H9 (cell line): ENCODE results near the gene QSOX1. TPM values are rescaled to one million over a fixed set of nuclear protein-coding genes. Genes with fewer than 3 reads are reported as not detected.

Experiments used
- DNase-seq: peaks from one replicate; pipeline ENCODE4 v3.0.0-alpha.2; 2017
- H2AFZ ChIP-seq: one replicate; pipeline ENCODE4 v1.6.1; 2013; ENCODE audit warnings: mild to moderate bottlenecking, low read length, control low read depth, moderate library complexity
- H2AK5ac ChIP-seq: 2 replicates; pipeline ENCODE4 v1.6.1; 2013; ENCODE audit warnings: low read length, control low read depth, mixed read lengths; ENCODE audit not compliant: insufficient read length
- H2BK120ac ChIP-seq: one replicate; pipeline ENCODE4 v1.6.1; 2013; ENCODE audit warnings: low read depth, mild to moderate bottlenecking, low read length, control low read depth, inconsistent platforms; ENCODE audit not compliant: poor library complexity, severe bottlenecking
- H2BK12ac ChIP-seq: 2 replicates; pipeline ENCODE4 v1.6.1; 2013; ENCODE audit warnings: low read length, control low read depth, mixed read lengths, low read depth; ENCODE audit not compliant: insufficient read length
- H2BK15ac ChIP-seq: 2 replicates; pipeline ENCODE4 v1.6.1; 2013; ENCODE audit warnings: low read depth, low read length, control low read depth
- H2BK20ac ChIP-seq: one replicate; pipeline ENCODE4 v1.6.1; 2013; ENCODE audit warnings: low read depth, mild to moderate bottlenecking, low read length, control low read depth, inconsistent platforms; ENCODE audit not compliant: poor library complexity, severe bottlenecking
- H2BK5ac ChIP-seq: 2 replicates; pipeline ENCODE4 v1.6.1; 2013; ENCODE audit warnings: low read length, control low read depth, mixed read lengths; ENCODE audit not compliant: insufficient read length
- H3K14ac ChIP-seq: 2 replicates; pipeline ENCODE4 v1.6.1; 2013; ENCODE audit warnings: low read length, control low read depth; ENCODE audit not compliant: insufficient read depth
- H3K18ac ChIP-seq: 2 replicates; pipeline ENCODE4 v1.6.1; 2013; ENCODE audit warnings: low read depth, mild to moderate bottlenecking, mixed read lengths, low read length, control low read depth; ENCODE audit not compliant: insufficient read length
- H3K23ac ChIP-seq: 2 replicates; pipeline ENCODE4 v1.6.1; 2013; ENCODE audit warnings: low read length, control low read depth, mixed read lengths, low read depth; ENCODE audit not compliant: insufficient read length
- H3K23me2 ChIP-seq: 2 replicates; pipeline ENCODE4 v1.6.1; 2013; ENCODE audit warnings: low read depth, mild to moderate bottlenecking, mixed read lengths, low read length, control low read depth; ENCODE audit not compliant: insufficient read length, poor library complexity, severe bottlenecking
- H3K27ac ChIP-seq: 2 replicates; pipeline ENCODE4 v1.5.1; 2013; ENCODE audit warnings: low read length, control low read depth, mixed read lengths, low read depth; ENCODE audit not compliant: insufficient read length
- H3K27me3 ChIP-seq: 2 replicates; pipeline ENCODE4 v1.6.1; 2013; ENCODE audit warnings: low read length, control low read depth, inconsistent platforms; ENCODE audit not compliant: insufficient read depth
- H3K4ac ChIP-seq: 2 replicates; pipeline ENCODE4 v1.6.1; 2013; ENCODE audit warnings: low read depth, mild to moderate bottlenecking, control low read depth, inconsistent platforms, low read length, moderate library complexity
- H3K4me1 ChIP-seq: 2 replicates; pipeline ENCODE4 v1.6.1; 2013; ENCODE audit warnings: low read length, control low read depth, inconsistent platforms; ENCODE audit not compliant: insufficient read depth
- H3K4me2 ChIP-seq: 2 replicates; pipeline ENCODE4 v1.6.1; 2013; ENCODE audit warnings: low read length, control low read depth, mixed read lengths; ENCODE audit not compliant: insufficient read length, insufficient read depth
- H3K56ac ChIP-seq: 2 replicates; pipeline ENCODE4 v1.6.1; 2013; ENCODE audit warnings: low read depth, mild to moderate bottlenecking, mixed read lengths, low read length, control low read depth; ENCODE audit not compliant: insufficient read length
- H3K79me1 ChIP-seq: 2 replicates; pipeline ENCODE4 v1.6.1; 2013; ENCODE audit warnings: low read depth, mild to moderate bottlenecking, moderate library complexity, low read length, control low read depth, inconsistent platforms; ENCODE audit not compliant: insufficient read depth, poor library complexity, severe bottlenecking
- H3K79me2 ChIP-seq: 2 replicates; pipeline ENCODE4 v1.6.1; 2013; ENCODE audit warnings: low read length, control low read depth, inconsistent platforms; ENCODE audit not compliant: insufficient read depth
- H3K9ac ChIP-seq: 2 replicates; pipeline ENCODE4 v1.6.1; 2013; ENCODE audit warnings: low read length, control low read depth, mixed read lengths; ENCODE audit not compliant: insufficient read length; ENCODE audit errors: extremely low read depth
- H3K9me3 ChIP-seq: one replicate; pipeline ENCODE4 v1.6.1; 2013; ENCODE audit warnings: low read depth, low read length, inconsistent platforms; ENCODE audit not compliant: control insufficient read depth
- H3T11ph ChIP-seq: one replicate; pipeline ENCODE4 v1.6.1; 2013; ENCODE audit warnings: mild to moderate bottlenecking, low read length, control low read depth, inconsistent platforms
- H4K20me1 ChIP-seq: one replicate; pipeline ENCODE4 v1.6.1; 2013; ENCODE audit not compliant: control insufficient read depth, insufficient read length, insufficient read depth
- H4K5ac ChIP-seq: 2 replicates; pipeline ENCODE4 v1.6.1; 2013; ENCODE audit warnings: low read depth, mild to moderate bottlenecking, mixed read lengths, low read length, control low read depth; ENCODE audit not compliant: insufficient read length
- H4K8ac ChIP-seq: replicated peaks from 2 replicates; pipeline ENCODE4 v1.6.1; 2013; ENCODE audit warnings: low read length, control low read depth, mixed read lengths, low read depth; ENCODE audit not compliant: insufficient read length
- H4K91ac ChIP-seq: 2 replicates; pipeline ENCODE4 v1.6.1; 2013; ENCODE audit warnings: low read depth, mild to moderate bottlenecking, moderate library complexity, mixed read lengths, low read length, control low read depth; ENCODE audit not compliant: insufficient read length
- H3K27ac Mint-ChIP-seq, 3 experiments: 2 replicates in 2 of 3; 3 replicates in 1 of 3; pipeline ENCODE4 v1.8.0; 2020 to 2021; ENCODE audit warnings: mixed read lengths in 3 of 3, mild to moderate bottlenecking in 1 of 3, moderate library complexity in 1 of 3
- H3K27me3 Mint-ChIP-seq: 2 replicates; pipeline ENCODE4 v1.8.0; 2021; ENCODE audit warnings: low read depth, mild to moderate bottlenecking, moderate library complexity, mixed read lengths
- H3K36me3 Mint-ChIP-seq, 3 experiments: 2 replicates in 2 of 3; 3 replicates in 1 of 3; pipeline ENCODE4 v1.8.0; 2020 to 2021; ENCODE audit warnings: low read depth in 3 of 3, mixed read lengths in 3 of 3; ENCODE audit not compliant: insufficient read depth in 1 of 3
- H3K4me1 Mint-ChIP-seq, 2 experiments: 2 replicates each; pipeline ENCODE4 v1.8.0; 2020; ENCODE audit warnings: mixed read lengths in 2 of 2
- H3K4me3 Mint-ChIP-seq, 2 experiments: 2 replicates in 1 of 2; 3 replicates in 1 of 2; pipeline ENCODE4 v1.8.0; 2020 to 2021; ENCODE audit warnings: mild to moderate bottlenecking in 2 of 2, mixed read lengths in 2 of 2, moderate library complexity in 1 of 2
- H3K9me3 Mint-ChIP-seq, 2 experiments: 2 replicates in 1 of 2; 3 replicates in 1 of 2; pipeline ENCODE4 v1.8.0; 2020; ENCODE audit warnings: mild to moderate bottlenecking in 2 of 2, mixed read lengths in 2 of 2, moderate library complexity in 1 of 2
- WGBS: extraction: QIAGEN DNeasy Blood & Tissue Kit; methylation state at CpG from one replicate; pipeline ENCODE4 v1.1.7; 2013; ENCODE audit warnings: missing lambda C conversion rate, low lambda C conversion rate, mixed read lengths; ENCODE audit not compliant: insufficient read length; ENCODE audit errors: extremely low coverage; 5-methylcytosine and 5-hydroxymethylcytosine counted together
- total RNA-seq: library from RNA; stranded (reverse); gene quantifications from 2 replicates; pipeline ENCODE4 v1.2.1, GENCODE V29; 2021
- TF ChIP-seq, protein P1 (sequence below): fragments of 200-600 bp; sonication (generic); conservative IDR thresholded peaks from 3 replicates; pipeline ENCODE4 v1.8.0; 2021; ENCODE audit warnings: antibody characterized with exemption, mild to moderate bottlenecking

Gene QSOX1
- total RNA-seq, 1 experiment from 2014 or later = 79.2 TPM

DNA sequence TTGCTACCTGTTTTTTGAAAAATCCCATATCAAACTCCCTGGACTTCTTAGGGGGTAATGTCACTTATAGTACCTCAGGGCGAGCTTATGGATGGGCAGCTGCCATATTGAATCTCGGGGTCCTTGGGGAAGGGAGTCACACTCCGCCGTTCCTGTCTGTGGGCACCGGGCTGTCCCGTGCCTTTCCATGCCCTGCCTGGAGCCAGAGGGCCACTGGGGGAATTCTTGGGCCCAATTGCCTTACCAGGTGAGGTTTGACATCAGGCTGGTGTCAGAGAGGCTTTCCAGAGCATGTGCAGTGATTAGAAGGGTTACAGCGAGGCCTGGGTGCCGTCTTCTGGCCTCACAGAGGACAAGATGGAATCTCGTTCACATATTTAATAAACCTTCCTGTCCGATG, 28.8 kb downstream of the QSOX1 start:
- Histone ChIP-seq H4K91ac (no peak overlapping the region), H3K27me3 (no peaks in the 10 kb centered on the region), H3K9ac (no peak overlapping the region), H4K20me1 (no peaks in the 10 kb centered on the region), H3K23me2 (no peaks in the 10 kb centered on the region), H3K79me2 (no peaks in the 10 kb centered on the region), H2BK5ac (no peak overlapping the region), H4K5ac (no peak overlapping the region), H3T11ph (no peak overlapping the region), H3K27ac (no peak overlapping the region), H3K9me3 (no peaks in the 10 kb centered on the region), H3K18ac (no peak overlapping the region), H3K4me2 (no peak overlapping the region), H4K8ac (no peak overlapping the region), H3K4me1 (no peaks in the 10 kb centered on the region), H2BK20ac (no peak overlapping the region), H3K14ac (no peak overlapping the region), H2AK5ac (no peak overlapping the region), H2BK15ac (no peak overlapping the region), H3K4ac (no peak overlapping the region), H2BK12ac (no peak overlapping the region), H3K56ac (no peak overlapping the region), H2AFZ (no peak overlapping the region), H3K79me1 (no peaks in the 10 kb centered on the region), H3K23ac (no peak overlapping the region), H2BK120ac (no peak overlapping the region)
- DNase-seq = no peak
- WGBS = no CpG with 5 or more reads among the region's 10 CpGs
- Mint-ChIP-seq H3K27me3 (no peaks in the 10 kb centered on the region), H3K4me1 (peaks cover 0 to 6% of the 10 kb centered on the region in 2 experiments; a peak in 2 of 4 replicates), H3K36me3 (peaks cover 8 to 22% (median 21%) of the 10 kb centered on the region in 3 experiments), H3K9me3 (no peaks in the 10 kb centered on the region), H3K27ac (peak overlapping the region in 1 of 3 experiments; percentile 10; a peak in 1 of 7 replicates), H3K4me3 (no peak overlapping the region)
- TF ChIP-seq, protein P1, sequence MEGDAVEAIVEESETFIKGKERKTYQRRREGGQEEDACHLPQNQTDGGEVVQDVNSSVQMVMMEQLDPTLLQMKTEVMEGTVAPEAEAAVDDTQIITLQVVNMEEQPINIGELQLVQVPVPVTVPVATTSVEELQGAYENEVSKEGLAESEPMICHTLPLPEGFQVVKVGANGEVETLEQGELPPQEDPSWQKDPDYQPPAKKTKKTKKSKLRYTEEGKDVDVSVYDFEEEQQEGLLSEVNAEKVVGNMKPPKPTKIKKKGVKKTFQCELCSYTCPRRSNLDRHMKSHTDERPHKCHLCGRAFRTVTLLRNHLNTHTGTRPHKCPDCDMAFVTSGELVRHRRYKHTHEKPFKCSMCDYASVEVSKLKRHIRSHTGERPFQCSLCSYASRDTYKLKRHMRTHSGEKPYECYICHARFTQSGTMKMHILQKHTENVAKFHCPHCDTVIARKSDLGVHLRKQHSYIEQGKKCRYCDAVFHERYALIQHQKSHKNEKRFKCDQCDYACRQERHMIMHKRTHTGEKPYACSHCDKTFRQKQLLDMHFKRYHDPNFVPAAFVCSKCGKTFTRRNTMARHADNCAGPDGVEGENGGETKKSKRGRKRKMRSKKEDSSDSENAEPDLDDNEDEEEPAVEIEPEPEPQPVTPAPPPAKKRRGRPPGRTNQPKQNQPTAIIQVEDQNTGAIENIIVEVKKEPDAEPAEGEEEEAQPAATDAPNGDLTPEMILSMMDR = no peak
